Endothelial cell of umbilical vein (primary cell): ENCODE data around the gene TMC6. TPM values are rescaled to one million over a fixed set of nuclear protein-coding genes. Genes with fewer than 3 reads are reported as not detected.

Experiments used
- BruUV-seq: library from RNA; stranded (reverse); fragments of 400-500 nt; replicated peaks from 2 replicates; lab custom pipeline; 2021; lab: Mats Ljungman, UMichigan
- CTCF ChIA-PET: fragments of 300-600, 350-600 bp; sonication (Branson Sonifier 250); formaldehyde crosslinking; loops from one replicate; lab custom pipeline; 2021; ENCODE audit warnings: antibody characterized with exemption, inconsistent platforms; lab: Charles Lee
- POLR2A ChIA-PET: fragments of 300-600, 350-600 bp; sonication (Branson Sonifier 250); formaldehyde crosslinking; loops from one replicate; lab custom pipeline; 2021; ENCODE audit warnings: antibody characterized with exemption, inconsistent platforms; lab: Charles Lee
- DNase-seq: peaks from one replicate; pipeline ENCODE4 v3.0.0-alpha.2; 2011; ENCODE audit warnings: low read depth, low spot score
- FAIRE-seq: peaks from 2 replicates; lab custom pipeline; 2011; peaks lifted over from hg19 to GRCh38; lab: Jason Lieb, UNC
- H2AFZ ChIP-seq: 2 replicates; pipeline ENCODE4 v1.6.0; 2012; ENCODE audit warnings: low read depth, low read length, control low read depth, inconsistent platforms
- H3K27ac ChIP-seq: 2 replicates; pipeline ENCODE4 v1.5.1; 2011; ENCODE audit warnings: low read depth, mild to moderate bottlenecking, control low read depth, low read length, moderate library complexity; ENCODE audit not compliant: insufficient read depth
- H3K27me3 ChIP-seq, 2 experiments: 2 replicates each; pipeline versions ENCODE4 v1.6.0 to v1.6.1; 2011; ENCODE audit warnings: low read length in 2 of 2, mixed read lengths in 1 of 2; ENCODE audit not compliant: control insufficient read depth in 2 of 2, insufficient read depth in 2 of 2
- H3K36me3 ChIP-seq, 2 experiments: 2 replicates in 1 of 2; 3 replicates in 1 of 2; pipeline ENCODE4 v1.5.1; 2011; ENCODE audit warnings: low read length in 2 of 2, mild to moderate bottlenecking in 1 of 2, moderate library complexity in 1 of 2; ENCODE audit not compliant: control insufficient read depth in 2 of 2, insufficient read depth in 2 of 2; ENCODE audit errors: extremely low read depth in 1 of 2
- H3K4me1 ChIP-seq: 3 replicates; pipeline ENCODE4 v1.5.1; 2011; ENCODE audit warnings: mild to moderate bottlenecking, low read length; ENCODE audit not compliant: control insufficient read depth, insufficient read depth; ENCODE audit errors: extremely low read depth
- H3K4me2 ChIP-seq: 2 replicates; pipeline ENCODE4 v1.6.1; 2011; ENCODE audit warnings: low read length, control low read depth, mixed read lengths; ENCODE audit not compliant: insufficient read depth
- H3K4me3 ChIP-seq, 3 experiments: fragments of 200-600 bp in 1 of 3; sonication (generic), shearing (Covaris generic) in 1 of 3; replicated peaks in 1 of 3; 2 replicates each; pipeline ENCODE4 v1.5.1; 2011 to 2016; ENCODE audit warnings: control low read depth in 3 of 3, low read length in 3 of 3, mild to moderate bottlenecking in 2 of 3, inconsistent platforms in 1 of 3, low read depth in 1 of 3, moderate library complexity in 1 of 3; ENCODE audit not compliant: insufficient read depth in 1 of 3
- H3K79me2 ChIP-seq: 2 replicates; pipeline ENCODE4 v1.6.0; 2012; ENCODE audit warnings: low read length, inconsistent platforms; ENCODE audit not compliant: control insufficient read depth, insufficient read depth
- H3K9ac ChIP-seq: replicated peaks from 2 replicates; pipeline ENCODE3; 2011; ENCODE audit warnings: low read length, control low read depth; ENCODE audit not compliant: insufficient read depth; ENCODE audit errors: extremely low read depth
- H3K9me1 ChIP-seq: replicated peaks from 3 replicates; pipeline ENCODE4 v1.6.0; 2011; ENCODE audit warnings: mild to moderate bottlenecking, low read length; ENCODE audit not compliant: control insufficient read depth, insufficient read depth; ENCODE audit errors: extremely low read depth
- H3K9me3 ChIP-seq: replicated peaks from 2 replicates; pipeline ENCODE4 v1.5.1; 2012; ENCODE audit warnings: low read length, inconsistent platforms; ENCODE audit not compliant: control insufficient read depth, insufficient read depth
- H4K20me1 ChIP-seq: replicated peaks from 2 replicates; pipeline ENCODE3; 2011; ENCODE audit warnings: mild to moderate bottlenecking, low read length; ENCODE audit not compliant: control insufficient read depth, insufficient read depth; ENCODE audit errors: extremely low read depth
- FOS ChIP-seq: IDR thresholded peaks from 2 replicates; pipeline ENCODE4 v1.6.1; 2011; ENCODE audit warnings: mild to moderate bottlenecking, low read length, moderate library complexity, borderline replicate concordance; ENCODE audit not compliant: insufficient read depth
- GATA2 ChIP-seq: IDR thresholded peaks from 2 replicates; pipeline ENCODE4 v1.7.0; 2011; ENCODE audit warnings: low read depth, mild to moderate bottlenecking, moderate library complexity, mixed read lengths, low read length; ENCODE audit not compliant: insufficient read length, insufficient read depth
- POLR2A ChIP-seq: IDR thresholded peaks from 2 replicates; pipeline ENCODE4 v1.6.1; 2012; ENCODE audit warnings: low read depth, mild to moderate bottlenecking, control low read depth, low read length
- POLR2AphosphoS5 ChIP-seq: IDR thresholded peaks from 2 replicates; pipeline ENCODE4 v1.6.1; 2012; ENCODE audit warnings: low read depth, mild to moderate bottlenecking, control low read depth, low read length, moderate library complexity; ENCODE audit not compliant: insufficient read depth
- dilution Hi-C: fragments of 300-500 bp; cut with MboI; formaldehyde crosslinking; loops from one replicate; pipeline ENCODE4 v1.15.0; 2019; ENCODE audit warnings: low sequenced_read_pairs; ENCODE audit not compliant: extremely low pct_ligation_motif_present
- intact Hi-C: fragments of 100-400 bp; cut with micrococcal nuclease; formaldehyde crosslinking; loops from one replicate; pipeline ENCODE4 v1.10.0; 2022
- polyA plus RNA-seq, 4 experiments: library from polyadenylated mRNA; depleted of rRNA in 3 of 4; stranded (reverse) in 3 of 4; unstranded in 1 of 4; fragments of >200 nt; gene quantifications; 2 replicates each; pipeline versions ENCODE4 v1.2.1 to v1.2.3, GENCODE V29; 2011 to 2012; ENCODE audit warnings: missing spikeins in 1 of 4
- total RNA-seq: library from RNA; stranded (reverse); gene quantifications from 2 replicates; pipeline ENCODE4 v1.2.3, GENCODE V29; 2021
- TF ChIP-seq, protein P1 (sequence below): IDR thresholded peaks from 2 replicates; pipeline ENCODE4 v1.6.1; 2011; ENCODE audit not compliant: insufficient read depth, insufficient read length
- TF ChIP-seq, protein P2 (sequence below), 2 donors: IDR thresholded peaks; 1 replicate in 1 of 2; 2 replicates in 1 of 2; pipeline ENCODE4 v1.5.1; 2011; ENCODE audit warnings: low read length in 2 of 2, mild to moderate bottlenecking in 2 of 2, moderate library complexity in 2 of 2, control low read depth in 1 of 2, inconsistent platforms in 1 of 2, low read depth in 1 of 2; ENCODE audit not compliant: insufficient read depth in 1 of 2; ENCODE audit errors: extremely low read depth in 1 of 2

Gene TMC6
- total and polyA plus RNA-seq, 2 donors (not counting 3 experiments of a cell fraction or from before 2014, with no cell fraction given), result 23.2 to 72.4 TPM

DNA sequence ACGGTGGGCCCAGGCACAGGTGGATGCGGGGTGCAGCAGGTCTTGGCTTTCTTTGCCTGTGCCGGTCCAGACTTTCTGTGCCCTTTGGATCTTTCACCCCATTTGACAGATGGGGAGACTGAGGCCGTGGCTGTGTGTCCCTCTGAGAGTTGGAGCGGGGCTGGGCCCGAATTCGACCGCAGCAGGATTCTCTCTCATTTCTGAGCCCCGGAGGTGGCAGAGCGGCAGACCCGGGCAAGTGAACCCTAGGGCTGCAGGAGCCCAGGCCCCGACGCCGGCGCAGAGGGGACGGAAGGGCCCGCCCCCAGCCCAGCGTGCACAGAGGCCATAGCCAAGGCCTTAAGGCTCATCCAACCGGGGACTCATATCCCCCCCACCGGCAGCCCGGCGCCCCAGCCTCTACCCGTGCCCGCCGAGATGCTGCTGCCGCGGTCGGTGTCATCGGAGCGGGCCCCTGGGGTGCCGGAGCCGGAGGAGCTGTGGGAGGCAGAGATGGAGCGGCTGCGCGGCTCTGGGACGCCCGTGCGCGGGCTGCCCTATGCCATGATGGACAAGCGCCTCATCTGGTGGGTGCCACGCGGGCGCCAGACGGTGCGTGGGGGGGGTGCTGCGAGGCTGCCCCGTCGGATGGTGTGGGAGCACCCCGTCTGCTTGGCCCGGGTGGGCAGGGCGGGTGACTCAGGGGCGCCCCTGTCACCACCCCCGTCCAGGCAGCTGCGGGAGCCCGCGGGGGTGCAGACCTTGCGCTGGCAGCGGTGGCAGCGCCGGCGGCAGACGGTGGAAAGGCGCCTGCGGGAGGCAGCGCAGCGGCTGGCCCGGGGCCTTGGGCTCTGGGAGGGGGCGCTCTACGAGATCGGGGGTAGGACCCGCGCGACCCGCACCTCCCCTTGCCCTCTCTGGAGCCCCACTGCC, 2.9 kb upstream of the TMC6 start:
- dilution Hi-C loops (no loop called here), intact Hi-C loops (loop anchor here (5.0 kb wide), 1 partner anchor 36 kb away; the partner anchor contains the start of gene SYNGR2)
- Histone ChIP-seq H3K9me3 (no peaks in the 10 kb centered on the region), H3K9ac (no peak overlapping the region), H3K27me3 (no peaks in the 10 kb centered on the region), H3K27ac (no peak overlapping the region), H3K4me2 (no peak overlapping the region), H3K4me3 (no peak overlapping the region), H3K4me1 (peaks cover 26% of the 10 kb centered on the region), H3K9me1 (no peaks in the 10 kb centered on the region), H3K79me2 (no peaks in the 10 kb centered on the region), H2AFZ (no peak overlapping the region), H3K36me3 (no peaks in the 10 kb centered on the region), H4K20me1 (no peaks in the 10 kb centered on the region)
- ChIA-PET POLR2A (no interaction called here), CTCF (no interaction called here)
- BruUV-seq, result no TSS peak
- FAIRE-seq (no peak), DNase-seq (no peak)
- TF ChIP-seq POLR2A (no peak), FOS (no peak), GATA2 (no peak)
- TF ChIP-seq, protein P1, sequence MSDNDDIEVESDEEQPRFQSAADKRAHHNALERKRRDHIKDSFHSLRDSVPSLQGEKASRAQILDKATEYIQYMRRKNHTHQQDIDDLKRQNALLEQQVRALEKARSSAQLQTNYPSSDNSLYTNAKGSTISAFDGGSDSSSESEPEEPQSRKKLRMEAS, result no peak

DNA sequence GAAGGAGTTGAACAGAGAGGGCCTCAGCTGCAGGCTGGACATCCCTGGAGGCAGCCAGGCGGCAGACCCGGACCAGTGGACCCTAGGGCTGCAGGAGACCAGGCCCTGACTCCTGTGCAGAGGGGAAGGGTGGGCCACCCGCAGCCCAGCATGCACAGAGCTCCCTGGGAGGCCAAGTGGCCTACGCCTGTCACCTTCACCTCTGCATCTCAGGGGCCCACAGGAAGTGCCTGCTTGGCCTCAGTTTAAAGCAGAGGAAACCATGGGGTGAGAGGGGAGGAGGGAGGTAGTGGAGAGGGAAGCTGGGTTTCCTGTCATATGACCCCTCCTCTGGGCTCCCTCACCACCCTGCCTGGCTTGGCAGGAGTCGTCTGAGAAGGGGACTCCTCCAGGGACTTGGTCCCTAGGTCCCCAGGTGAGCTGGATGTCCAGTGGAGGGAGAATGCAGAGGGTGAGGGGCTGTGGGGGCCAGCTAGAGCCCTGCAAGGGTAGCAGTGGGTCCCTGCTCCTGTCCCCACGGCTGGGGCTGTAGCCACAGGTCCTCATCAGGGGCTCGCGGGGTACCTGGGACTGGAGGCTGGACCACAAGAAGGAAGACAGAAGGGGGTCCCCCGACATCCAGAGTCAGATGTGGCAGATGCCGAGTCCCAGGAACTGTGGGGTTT, 2.0 kb upstream of the TMC6 start, which contains the start of gene TMC8:
TSS of gene TMC8 (plus strand) at position 335 of the 665 bp plus-strand sequence. CDS start 818 bp downstream, outside the sequence.
- POLR2A ChIA-PET, result no interaction called here
- no peaks in the 10 kb centered on the region for H3K36me3 ChIP-seq
- no peaks in the 10 kb centered on the region for H3K79me2 ChIP-seq
- no peak within 1 kb of the TSS for H3K9ac ChIP-seq
- TF ChIP-seq FOS (no peak), POLR2AphosphoS5 (peak; percentile 27), GATA2 (no peak)
- TF ChIP-seq, protein P2, sequence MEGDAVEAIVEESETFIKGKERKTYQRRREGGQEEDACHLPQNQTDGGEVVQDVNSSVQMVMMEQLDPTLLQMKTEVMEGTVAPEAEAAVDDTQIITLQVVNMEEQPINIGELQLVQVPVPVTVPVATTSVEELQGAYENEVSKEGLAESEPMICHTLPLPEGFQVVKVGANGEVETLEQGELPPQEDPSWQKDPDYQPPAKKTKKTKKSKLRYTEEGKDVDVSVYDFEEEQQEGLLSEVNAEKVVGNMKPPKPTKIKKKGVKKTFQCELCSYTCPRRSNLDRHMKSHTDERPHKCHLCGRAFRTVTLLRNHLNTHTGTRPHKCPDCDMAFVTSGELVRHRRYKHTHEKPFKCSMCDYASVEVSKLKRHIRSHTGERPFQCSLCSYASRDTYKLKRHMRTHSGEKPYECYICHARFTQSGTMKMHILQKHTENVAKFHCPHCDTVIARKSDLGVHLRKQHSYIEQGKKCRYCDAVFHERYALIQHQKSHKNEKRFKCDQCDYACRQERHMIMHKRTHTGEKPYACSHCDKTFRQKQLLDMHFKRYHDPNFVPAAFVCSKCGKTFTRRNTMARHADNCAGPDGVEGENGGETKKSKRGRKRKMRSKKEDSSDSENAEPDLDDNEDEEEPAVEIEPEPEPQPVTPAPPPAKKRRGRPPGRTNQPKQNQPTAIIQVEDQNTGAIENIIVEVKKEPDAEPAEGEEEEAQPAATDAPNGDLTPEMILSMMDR (IDR thresholded peaks at IDR 0.05; ENCODE audit: extremely low read depth in 1 of 2, insufficient read depth in 1 of 2, low read depth in 1 of 2, low read length in 2 of 2), result no peak
- H3K4me2 ChIP-seq, result no peak within 1 kb of the TSS
- H3K27ac ChIP-seq, result no peak within 1 kb of the TSS
- no peaks in the 10 kb centered on the region for H3K9me3 ChIP-seq
- DNase-seq (no peak), FAIRE-seq (peak; percentile 63)
- dilution Hi-C loops, result no loop called here
- H3K27me3 ChIP-seq, result no peaks in the 10 kb centered on the region
- peaks cover 26% of the 10 kb centered on the region for H3K4me1 ChIP-seq
- BruUV-seq, result no TSS peak
- H2AFZ ChIP-seq, result no peak within 1 kb of the TSS
- H4K20me1 ChIP-seq, result no peaks in the 10 kb centered on the region
- intact Hi-C loops, result loop anchor here (5.0 kb wide), 1 partner anchor 37 kb away; the partner anchor contains the start of gene SYNGR2
- no peak within 1 kb of the TSS for H3K4me3 ChIP-seq
- CTCF ChIA-PET, result interaction anchor here (0.8 kb wide), 1 partner anchor 11 kb away, joined by 3 read pairs; no protein-coding TSS in a partner anchor
- H3K9me1 ChIP-seq, result no peaks in the 10 kb centered on the region
